Right lobe of liver (tissue), 4 donors: ENCODE data around the gene THOC7.

Experiments used
- POLR2A ChIP-seq: fragments of 450-650 bp; IDR thresholded peaks from one replicate; pipeline ENCODE4 v1.6.1; 2017; ENCODE audit warnings: antibody characterized with exemption, mild to moderate bottlenecking
- TF ChIP-seq, protein P1 (sequence below), 4 donors: fragments of 200-600 bp in 3 of 4; fragments of 450-650 bp in 1 of 4; IDR thresholded peaks; one replicate each; pipeline versions ENCODE4 v1.5.1 to v1.8.0; 2016 to 2022; ENCODE audit warnings: antibody characterized with exemption in 4 of 4, mild to moderate bottlenecking in 2 of 4
- donor health status: DM: no; HTN: no; CAD: no.
- donor health status: DM: no; HTN: no; CAD: no.
- donor health status: DM: no; HTN: yes; CAD: no.

- no peak for TF ChIP-seq POLR2A
- TF ChIP-seq, protein P1, sequence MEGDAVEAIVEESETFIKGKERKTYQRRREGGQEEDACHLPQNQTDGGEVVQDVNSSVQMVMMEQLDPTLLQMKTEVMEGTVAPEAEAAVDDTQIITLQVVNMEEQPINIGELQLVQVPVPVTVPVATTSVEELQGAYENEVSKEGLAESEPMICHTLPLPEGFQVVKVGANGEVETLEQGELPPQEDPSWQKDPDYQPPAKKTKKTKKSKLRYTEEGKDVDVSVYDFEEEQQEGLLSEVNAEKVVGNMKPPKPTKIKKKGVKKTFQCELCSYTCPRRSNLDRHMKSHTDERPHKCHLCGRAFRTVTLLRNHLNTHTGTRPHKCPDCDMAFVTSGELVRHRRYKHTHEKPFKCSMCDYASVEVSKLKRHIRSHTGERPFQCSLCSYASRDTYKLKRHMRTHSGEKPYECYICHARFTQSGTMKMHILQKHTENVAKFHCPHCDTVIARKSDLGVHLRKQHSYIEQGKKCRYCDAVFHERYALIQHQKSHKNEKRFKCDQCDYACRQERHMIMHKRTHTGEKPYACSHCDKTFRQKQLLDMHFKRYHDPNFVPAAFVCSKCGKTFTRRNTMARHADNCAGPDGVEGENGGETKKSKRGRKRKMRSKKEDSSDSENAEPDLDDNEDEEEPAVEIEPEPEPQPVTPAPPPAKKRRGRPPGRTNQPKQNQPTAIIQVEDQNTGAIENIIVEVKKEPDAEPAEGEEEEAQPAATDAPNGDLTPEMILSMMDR (IDR thresholded peaks at IDR 0.05): no peak
Measured at GRCh38 chr3:63905731-63906620, 42.4 kb upstream of the THOC7 start.
